MM.1S (cell line): ENCODE results near the gene GRIK5.

Experiments
- DNase-seq: peaks from one replicate; pipeline ENCODE4 v3.0.0-alpha.2; 2015
- H2AFZ ChIP-seq: fragments of 300-600 bp; sonication (generic); 2 replicates; pipeline ENCODE4 v1.6.0; 2016; ENCODE audit warnings: antibody characterized with exemption, low read length
- H3F3A ChIP-seq: fragments of 300-600 bp; sonication (generic); 2 replicates; pipeline ENCODE4 v1.6.1; 2016; ENCODE audit warnings: mild to moderate bottlenecking, antibody characterized with exemption, low read length, moderate library complexity, mixed read lengths; ENCODE audit not compliant: insufficient read depth
- H3K27ac ChIP-seq: fragments of 300-600 bp; sonication (generic); 2 replicates; pipeline ENCODE4 v1.5.1; 2016; ENCODE audit warnings: mild to moderate bottlenecking, low read length
- H3K27me3 ChIP-seq: fragments of 300-600 bp; sonication (generic); replicated peaks from 2 replicates; pipeline ENCODE4 v1.6.0; 2016; ENCODE audit warnings: low read length; ENCODE audit not compliant: insufficient read depth
- H3K36me3 ChIP-seq: fragments of 300-600 bp; sonication (generic); replicated peaks from 2 replicates; pipeline ENCODE4 v1.6.1; 2016; ENCODE audit warnings: mild to moderate bottlenecking, low read length, mixed read lengths; ENCODE audit not compliant: insufficient read depth
- H3K4me1 ChIP-seq: fragments of 300-600 bp; sonication (generic); 2 replicates; pipeline ENCODE4 v1.6.1; 2016; ENCODE audit warnings: low read length, mixed read lengths
- H3K4me2 ChIP-seq: fragments of 300-600 bp; sonication (generic); 2 replicates; pipeline ENCODE4 v1.6.0; 2016; ENCODE audit warnings: low read depth, low read length
- H3K4me3 ChIP-seq: fragments of 300-600 bp; sonication (generic); 2 replicates; pipeline ENCODE4 v1.5.1; 2016; ENCODE audit warnings: low read length, mixed read lengths
- H3K79me2 ChIP-seq: fragments of 300-600 bp; sonication (generic); 2 replicates; pipeline ENCODE4 v1.6.1; 2016; ENCODE audit warnings: mixed run types, low read length, mixed read lengths
- H3K9ac ChIP-seq: fragments of 300-600 bp; sonication (generic); 2 replicates; pipeline ENCODE4 v1.6.1; 2016; ENCODE audit warnings: low read length, mixed read lengths
- H3K9me2 ChIP-seq: fragments of 300-600 bp; sonication (generic); replicated peaks from 2 replicates; pipeline ENCODE4 v1.6.1; 2016; ENCODE audit warnings: mild to moderate bottlenecking, low read length, mixed read lengths; ENCODE audit not compliant: insufficient read depth
- H3K9me3 ChIP-seq: fragments of 300-600 bp; sonication (generic); replicated peaks from 2 replicates; pipeline ENCODE4 v1.6.1; 2016; ENCODE audit warnings: mild to moderate bottlenecking, low read length, mixed read lengths; ENCODE audit not compliant: insufficient read depth
- H4K20me1 ChIP-seq: fragments of 300-600 bp; sonication (generic); 2 replicates; pipeline ENCODE4 v1.6.1; 2016; ENCODE audit warnings: mild to moderate bottlenecking, low read length, moderate library complexity, mixed read lengths; ENCODE audit not compliant: insufficient read depth
- CTCF ChIP-seq: fragments of 300-600 bp; sonication (generic); IDR thresholded peaks from 2 replicates; pipeline ENCODE4 v1.5.1; 2016; ENCODE audit warnings: antibody characterized with exemption, low read length, mixed read lengths
- EZH2 ChIP-seq: fragments of 300-600 bp; sonication (generic); optimal IDR thresholded peaks from 2 replicates; pipeline ENCODE3; 2017; ENCODE audit warnings: low read depth, mild to moderate bottlenecking, antibody characterized with exemption, low read length, mixed read lengths
- EZH2phosphoT487 ChIP-seq: fragments of 300-600 bp; sonication (generic); IDR thresholded peaks from 2 replicates; pipeline ENCODE4 v1.6.1; 2018; ENCODE audit warnings: antibody characterized with exemption, low read length

Gene GRIK5

GRCh38 chr19:42080764-42081375 lies 10.9 kb upstream of the GRIK5 start:
- no peak overlapping the region for H3K4me3 ChIP-seq
- TF ChIP-seq EZH2phosphoT487 (no peak), EZH2 (no peak), CTCF (no peak)
- no peaks in the 10 kb centered on the region for H3K9me3 ChIP-seq
- DNase-seq: no peak
- H2AFZ ChIP-seq: no peak overlapping the region
- H3K9ac ChIP-seq: no peak overlapping the region
- H3K27me3 ChIP-seq: no peaks in the 10 kb centered on the region
- peaks cover 24% of the 10 kb centered on the region for H3K36me3 ChIP-seq
- peaks cover 4% of the 10 kb centered on the region for H4K20me1 ChIP-seq
- no peaks in the 10 kb centered on the region for H3K9me2 ChIP-seq
- H3F3A ChIP-seq: peaks cover 6% of the 10 kb centered on the region; the same call in 1 of the 2 replicates
- H3K4me1 ChIP-seq: no peaks in the 10 kb centered on the region
- H3K4me2 ChIP-seq: no peak overlapping the region
- H3K27ac ChIP-seq: no peak overlapping the region
- peaks cover 60% of the 10 kb centered on the region for H3K79me2 ChIP-seq

- H3K36me3 ChIP-seq: peaks cover 24% of the 10 kb centered on the region
- no peak for DNase-seq
- no peaks in the 10 kb centered on the region for H3K9me3 ChIP-seq
- TF ChIP-seq EZH2phosphoT487 (no peak), EZH2 (no peak), CTCF (no peak)
- no peaks in the 10 kb centered on the region for H3K27me3 ChIP-seq
- no peak overlapping the region for H3K4me2 ChIP-seq
- H2AFZ ChIP-seq: no peak overlapping the region
- no peaks in the 10 kb centered on the region for H3K4me1 ChIP-seq
- H3F3A ChIP-seq: no peaks in the 10 kb centered on the region
- H3K9ac ChIP-seq: no peak overlapping the region
- H3K9me2 ChIP-seq: no peaks in the 10 kb centered on the region
- H3K79me2 ChIP-seq: peaks cover 60% of the 10 kb centered on the region
- peaks cover 4% of the 10 kb centered on the region for H4K20me1 ChIP-seq
- H3K27ac ChIP-seq: no peak overlapping the region
- no peak overlapping the region for H3K4me3 ChIP-seq
These were observed 10.1 kb upstream of the GRIK5 start for GRCh38 chr19:42079886-42080763.

- Histone ChIP-seq H3K4me2 (no peak overlapping the region), H3K9me3 (no peaks in the 10 kb centered on the region), H4K20me1 (peaks cover 4% of the 10 kb centered on the region), H3F3A (peaks cover 3% of the 10 kb centered on the region; the same call in 1 of the 2 replicates), H3K9me2 (no peaks in the 10 kb centered on the region), H3K9ac (no peak overlapping the region), H3K79me2 (peaks cover 60% of the 10 kb centered on the region), H2AFZ (no peak overlapping the region), H3K36me3 (peaks cover 24% of the 10 kb centered on the region), H3K4me1 (0 out of 2 replicates have a peak, but pooled peaks cover 3% of the 10 kb centered on the region), H3K27ac (no peak overlapping the region), H3K4me3 (no peak overlapping the region), H3K27me3 (no peaks in the 10 kb centered on the region)
- no peak for TF ChIP-seq EZH2phosphoT487
- TF ChIP-seq CTCF: no peak
- no peak for TF ChIP-seq EZH2
- DNase-seq: no peak
These were observed 9.3 kb upstream of the GRIK5 start for GRCh38 chr19:42079276-42079669.
